Measurements from ENCODE around the gene AGK. TPM values are rescaled to one million over a fixed set of nuclear protein-coding genes. Genes with fewer than 3 reads are reported as not detected.
"Not testable (repeated sequence)": the region's sequence is repeated elsewhere in the genome, so short reads cannot be mapped to it uniquely, and the experiment has no call there.

The AGK gene
- total RNA-seq, 1 experiment from 2014 or later = 32.2 TPM

GRCh38 chr7:141557360-141557759 lies 6.2 kb downstream of the AGK start:
- DNase-seq (ENCODE audit: low spot score) (no peak), ATAC-seq (no peak)
- TF ChIP-seq, protein P1, sequence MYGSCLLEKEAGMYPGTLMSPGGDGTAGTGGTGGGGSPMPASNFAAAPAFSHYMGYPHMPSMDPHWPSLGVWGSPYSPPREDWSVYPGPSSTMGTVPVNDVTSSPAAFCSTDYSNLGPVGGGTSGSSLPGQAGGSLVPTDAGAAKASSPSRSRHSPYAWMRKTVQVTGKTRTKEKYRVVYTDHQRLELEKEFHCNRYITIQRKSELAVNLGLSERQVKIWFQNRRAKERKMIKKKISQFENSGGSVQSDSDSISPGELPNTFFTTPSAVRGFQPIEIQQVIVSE (CRISPR knock-in tag; IDR thresholded peaks at IDR 0.05; ENCODE audit: borderline replicate concordance) = no peak
- TF ChIP-seq, protein P2, sequence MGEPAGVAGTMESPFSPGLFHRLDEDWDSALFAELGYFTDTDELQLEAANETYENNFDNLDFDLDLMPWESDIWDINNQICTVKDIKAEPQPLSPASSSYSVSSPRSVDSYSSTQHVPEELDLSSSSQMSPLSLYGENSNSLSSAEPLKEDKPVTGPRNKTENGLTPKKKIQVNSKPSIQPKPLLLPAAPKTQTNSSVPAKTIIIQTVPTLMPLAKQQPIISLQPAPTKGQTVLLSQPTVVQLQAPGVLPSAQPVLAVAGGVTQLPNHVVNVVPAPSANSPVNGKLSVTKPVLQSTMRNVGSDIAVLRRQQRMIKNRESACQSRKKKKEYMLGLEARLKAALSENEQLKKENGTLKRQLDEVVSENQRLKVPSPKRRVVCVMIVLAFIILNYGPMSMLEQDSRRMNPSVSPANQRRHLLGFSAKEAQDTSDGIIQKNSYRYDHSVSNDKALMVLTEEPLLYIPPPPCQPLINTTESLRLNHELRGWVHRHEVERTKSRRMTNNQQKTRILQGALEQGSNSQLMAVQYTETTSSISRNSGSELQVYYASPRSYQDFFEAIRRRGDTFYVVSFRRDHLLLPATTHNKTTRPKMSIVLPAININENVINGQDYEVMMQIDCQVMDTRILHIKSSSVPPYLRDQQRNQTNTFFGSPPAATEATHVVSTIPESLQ (CRISPR knock-in tag; IDR thresholded peaks at IDR 0.05) = no peak
- TF ChIP-seq GABPB1 (CRISPR knock-in tag; IDR thresholded peaks at IDR 0.05) = no peak
- no peak for TF ChIP-seq IRF1 (CRISPR knock-in tag; IDR thresholded peaks at IDR 0.05)
- no peak for TF ChIP-seq FOXP1 (CRISPR knock-in tag; IDR thresholded peaks at IDR 0.05; ENCODE audit: borderline replicate concordance)
- no peak for TF ChIP-seq TP53 (CRISPR knock-in tag; IDR thresholded peaks at IDR 0.05)
- no peak for TF ChIP-seq SP1 (CRISPR knock-in tag; conservative IDR thresholded peaks at IDR 0.05)
- TF ChIP-seq ZNF138 (CRISPR knock-in tag; conservative IDR thresholded peaks at IDR 0.05) = no peak
- TF ChIP-seq ZSCAN18 (CRISPR knock-in tag; IDR thresholded peaks at IDR 0.05) = no peak
- peaks cover 51% of the 10 kb centered on the region for H3K36me3 Mint-ChIP-seq
- peak overlapping the region; percentile 17; the same call in 1 of the 2 replicates for H3K27ac Mint-ChIP-seq
- no peak overlapping the region for H3K4me3 Mint-ChIP-seq
- H3K4me1 Mint-ChIP-seq = peaks cover 10% of the 10 kb centered on the region
- H3K27me3 Mint-ChIP-seq (ENCODE audit: low read depth) = no peaks in the 10 kb centered on the region
- POLR2A ChIA-PET = no interaction called here
- H3K9me3 Mint-ChIP-seq = peaks cover 22% of the 10 kb centered on the region
- CTCF ChIA-PET = no interaction called here

DNA sequence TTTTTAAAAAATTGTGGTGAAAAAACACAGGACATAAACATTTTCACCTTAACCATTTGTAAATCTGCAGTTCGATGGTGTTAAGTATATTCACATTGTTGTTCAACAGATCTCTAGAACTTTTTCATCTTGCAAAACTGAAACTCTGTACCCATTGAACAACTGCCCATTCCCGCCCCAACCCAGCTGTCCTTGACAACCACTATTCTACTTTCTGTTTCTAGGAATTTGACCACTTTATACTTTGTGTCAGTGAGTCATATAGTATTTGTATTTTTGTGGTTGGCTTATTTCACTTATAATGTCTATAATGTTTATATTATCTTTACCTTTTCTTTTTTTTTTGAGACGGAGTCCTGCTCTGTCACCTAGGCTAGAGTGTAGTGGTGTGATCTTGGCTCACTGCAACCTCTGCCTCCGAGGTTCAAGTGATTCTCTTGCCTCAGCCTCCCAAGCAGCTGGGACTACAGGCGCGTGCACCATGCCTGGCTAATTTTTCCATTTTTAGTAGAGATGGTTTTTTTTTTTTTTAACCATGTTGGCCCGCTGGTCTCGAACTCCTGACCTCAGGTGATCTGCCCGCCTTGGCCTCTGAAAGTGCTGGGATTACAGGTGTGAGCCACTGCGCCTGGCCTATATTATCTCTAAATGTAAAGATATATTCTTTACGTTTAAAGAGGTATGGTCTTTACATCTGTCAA lies 6.8 kb downstream of the AGK start:
- Mint-ChIP-seq H3K9me3 (peaks cover 22% of the 10 kb centered on the region), H3K36me3 (peaks cover 51% of the 10 kb centered on the region)
- POLR2A ChIA-PET; H3K27me3 Mint-ChIP-seq (ENCODE audit: low read depth); H3K4me1 Mint-ChIP-seq; DNase-seq (ENCODE audit: low spot score); H3K27ac Mint-ChIP-seq; ATAC-seq; H3K4me3 Mint-ChIP-seq; CTCF ChIA-PET: not testable (repeated sequence)

DNA sequence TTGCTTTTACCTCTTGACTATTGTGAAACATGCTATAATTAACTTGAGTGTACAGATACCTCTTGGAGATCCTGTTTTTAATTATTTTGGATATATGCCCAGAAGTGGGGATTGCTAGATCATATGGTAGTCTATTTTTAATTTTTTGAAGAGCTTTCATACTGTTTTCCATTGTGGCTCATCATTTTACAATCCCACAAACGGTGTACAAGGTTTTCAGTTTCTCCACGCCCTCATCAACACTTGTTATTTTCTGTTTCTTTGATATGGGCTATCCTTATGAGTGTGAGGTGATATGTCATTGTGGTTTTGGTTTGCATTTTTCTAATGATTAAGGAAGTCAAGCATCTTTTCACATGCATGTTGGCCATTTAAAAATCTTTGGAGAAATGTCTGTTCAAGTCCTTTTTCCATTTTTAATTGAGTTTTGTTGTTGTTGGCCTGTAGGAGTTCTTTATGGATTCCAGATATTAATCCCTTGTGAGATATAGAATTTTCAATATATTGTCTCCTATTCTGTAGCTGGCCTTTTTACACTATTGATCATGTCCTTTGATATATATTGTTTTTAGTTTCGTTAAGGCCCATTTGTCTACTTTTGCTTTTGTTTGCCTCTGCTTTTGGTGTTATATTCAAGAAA lies 7.5 kb downstream of the AGK start:
- ChIA-PET CTCF (no interaction called here), POLR2A (no interaction called here)
- H3K27me3 Mint-ChIP-seq (ENCODE audit: low read depth) = no peaks in the 10 kb centered on the region
- no peak overlapping the region for H3K4me3 Mint-ChIP-seq
- peaks cover 22% of the 10 kb centered on the region for H3K9me3 Mint-ChIP-seq
- peaks cover 12% of the 10 kb centered on the region for H3K4me1 Mint-ChIP-seq
- H3K36me3 Mint-ChIP-seq = peaks cover 51% of the 10 kb centered on the region
- no peak overlapping the region for H3K27ac Mint-ChIP-seq
- no peak for TF ChIP-seq IRF1 (CRISPR knock-in tag; IDR thresholded peaks at IDR 0.05)
- no peak for TF ChIP-seq SMAD4 (CRISPR knock-in tag; IDR thresholded peaks at IDR 0.05)
- no peak for TF ChIP-seq SMAD3 (CRISPR knock-in tag; IDR thresholded peaks at IDR 0.05; ENCODE audit: borderline replicate concordance)
- no peak for TF ChIP-seq GTF2I (CRISPR knock-in tag; conservative IDR thresholded peaks at IDR 0.05)
- TF ChIP-seq, protein P3, sequence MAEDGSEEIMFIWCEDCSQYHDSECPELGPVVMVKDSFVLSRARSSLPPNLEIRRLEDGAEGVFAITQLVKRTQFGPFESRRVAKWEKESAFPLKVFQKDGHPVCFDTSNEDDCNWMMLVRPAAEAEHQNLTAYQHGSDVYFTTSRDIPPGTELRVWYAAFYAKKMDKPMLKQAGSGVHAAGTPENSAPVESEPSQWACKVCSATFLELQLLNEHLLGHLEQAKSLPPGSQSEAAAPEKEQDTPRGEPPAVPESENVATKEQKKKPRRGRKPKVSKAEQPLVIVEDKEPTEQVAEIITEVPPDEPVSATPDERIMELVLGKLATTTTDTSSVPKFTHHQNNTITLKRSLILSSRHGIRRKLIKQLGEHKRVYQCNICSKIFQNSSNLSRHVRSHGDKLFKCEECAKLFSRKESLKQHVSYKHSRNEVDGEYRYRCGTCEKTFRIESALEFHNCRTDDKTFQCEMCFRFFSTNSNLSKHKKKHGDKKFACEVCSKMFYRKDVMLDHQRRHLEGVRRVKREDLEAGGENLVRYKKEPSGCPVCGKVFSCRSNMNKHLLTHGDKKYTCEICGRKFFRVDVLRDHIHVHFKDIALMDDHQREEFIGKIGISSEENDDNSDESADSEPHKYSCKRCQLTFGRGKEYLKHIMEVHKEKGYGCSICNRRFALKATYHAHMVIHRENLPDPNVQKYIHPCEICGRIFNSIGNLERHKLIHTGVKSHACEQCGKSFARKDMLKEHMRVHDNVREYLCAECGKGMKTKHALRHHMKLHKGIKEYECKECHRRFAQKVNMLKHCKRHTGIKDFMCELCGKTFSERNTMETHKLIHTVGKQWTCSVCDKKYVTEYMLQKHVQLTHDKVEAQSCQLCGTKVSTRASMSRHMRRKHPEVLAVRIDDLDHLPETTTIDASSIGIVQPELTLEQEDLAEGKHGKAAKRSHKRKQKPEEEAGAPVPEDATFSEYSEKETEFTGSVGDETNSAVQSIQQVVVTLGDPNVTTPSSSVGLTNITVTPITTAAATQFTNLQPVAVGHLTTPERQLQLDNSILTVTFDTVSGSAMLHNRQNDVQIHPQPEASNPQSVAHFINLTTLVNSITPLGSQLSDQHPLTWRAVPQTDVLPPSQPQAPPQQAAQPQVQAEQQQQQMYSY (CRISPR knock-in tag; IDR thresholded peaks at IDR 0.05) = no peak
- ATAC-seq (no peak), DNase-seq (ENCODE audit: low spot score) (no peak)
